ENCODE measurements around the gene DIS3L2.

- no peak for TF ChIP-seq FOS (IDR thresholded peaks at IDR 0.05; ENCODE audit: low read depth, low read length)
- TF ChIP-seq CEBPB (IDR thresholded peaks at IDR 0.05; ENCODE audit: low read depth, low read length) = no peak
- TF ChIP-seq MXI1 (IDR thresholded peaks at IDR 0.05; ENCODE audit: borderline replicate concordance, low read depth, low read length) = no peak
These were observed 334.5 kb downstream of the DIS3L2 start for GRCh38 chr2:232295971-232296370.
